Fibroblast of the conjunctiva (primary cell): ENCODE results near the gene PRM2.

Experiments used
- DNase-seq: peaks from one replicate; pipeline ENCODE4 v3.0.0-alpha.2; 2010; ENCODE audit warnings: low read depth

PRM2 gene

GRCh38 chr16:11225677-11226549, 50.4 kb downstream of the PRM2 start:
- no peak for DNase-seq
